Measurements from ENCODE around the gene SRRM2.

DNA sequence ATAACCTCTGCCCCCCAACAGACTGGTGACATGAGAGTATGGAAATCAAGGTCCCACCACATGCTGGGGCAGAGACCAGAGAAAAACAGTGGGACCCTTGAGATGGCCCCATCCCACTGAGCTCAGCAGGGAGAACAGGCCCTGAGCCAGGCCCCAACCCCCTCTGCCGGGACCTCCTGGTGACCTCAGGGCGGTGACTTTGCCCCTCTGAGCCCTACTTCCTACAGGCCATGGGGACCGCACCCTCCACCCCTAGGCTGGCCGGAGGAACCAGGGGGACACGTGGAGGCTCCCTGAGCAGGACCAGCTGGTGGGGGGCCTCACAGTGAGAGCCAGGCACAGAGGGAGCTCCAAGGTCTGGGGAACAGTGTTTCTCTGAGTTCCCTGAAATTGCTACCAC lies 13.8 kb upstream of the SRRM2 start:
- TF ChIP-seq POLR2A (IDR thresholded peaks at IDR 0.05) (no peak), POLR2AphosphoS5 (IDR thresholded peaks at IDR 0.05) (no peak), EP300 (IDR thresholded peaks at IDR 0.05) (no peak)
- TF ChIP-seq, protein P1, sequence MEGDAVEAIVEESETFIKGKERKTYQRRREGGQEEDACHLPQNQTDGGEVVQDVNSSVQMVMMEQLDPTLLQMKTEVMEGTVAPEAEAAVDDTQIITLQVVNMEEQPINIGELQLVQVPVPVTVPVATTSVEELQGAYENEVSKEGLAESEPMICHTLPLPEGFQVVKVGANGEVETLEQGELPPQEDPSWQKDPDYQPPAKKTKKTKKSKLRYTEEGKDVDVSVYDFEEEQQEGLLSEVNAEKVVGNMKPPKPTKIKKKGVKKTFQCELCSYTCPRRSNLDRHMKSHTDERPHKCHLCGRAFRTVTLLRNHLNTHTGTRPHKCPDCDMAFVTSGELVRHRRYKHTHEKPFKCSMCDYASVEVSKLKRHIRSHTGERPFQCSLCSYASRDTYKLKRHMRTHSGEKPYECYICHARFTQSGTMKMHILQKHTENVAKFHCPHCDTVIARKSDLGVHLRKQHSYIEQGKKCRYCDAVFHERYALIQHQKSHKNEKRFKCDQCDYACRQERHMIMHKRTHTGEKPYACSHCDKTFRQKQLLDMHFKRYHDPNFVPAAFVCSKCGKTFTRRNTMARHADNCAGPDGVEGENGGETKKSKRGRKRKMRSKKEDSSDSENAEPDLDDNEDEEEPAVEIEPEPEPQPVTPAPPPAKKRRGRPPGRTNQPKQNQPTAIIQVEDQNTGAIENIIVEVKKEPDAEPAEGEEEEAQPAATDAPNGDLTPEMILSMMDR (IDR thresholded peaks at IDR 0.05), result no peak

Measured in stomach (tissue), 4 donors.